Amniotic stem cell (primary cell): ENCODE results near the gene FGF3.
"Not testable (repeated sequence)": the region's sequence is repeated elsewhere in the genome, so short reads cannot be mapped to it uniquely, and the experiment has no call there.

ENCODE experiments used
- DNase-seq: peaks from one replicate; lab custom pipeline; 2025; lab: John Stamatoyannopoulos, UW

FGF3 gene

GRCh38 chr11:69773626-69774353 lies 45.4 kb downstream of the FGF3 start:
- no peak for DNase-seq

- DNase-seq, result no peak
Measured at GRCh38 chr11:69771466-69771865, 47.8 kb downstream of the FGF3 start.

GRCh38 chr11:69770540-69770939 lies 48.7 kb downstream of the FGF3 start:
- no peak for DNase-seq

- no peak for DNase-seq
Measured at GRCh38 chr11:69765498-69765995, 53.7 kb downstream of the FGF3 start.

GRCh38 chr11:69764918-69765317 lies 54.3 kb downstream of the FGF3 start:
- DNase-seq, result not testable (repeated sequence)

- no peak for DNase-seq
Measured at GRCh38 chr11:69760319-69760718, 58.9 kb downstream of the FGF3 start.
